GM03348 (cell line): ENCODE measurements around the gene KIAA1586.

Source experiments
- DNase-seq: peaks from one replicate; pipeline ENCODE4 v3.0.0; 2012; ENCODE audit warnings: low spot score

KIAA1586 gene

GRCh38 chr6:57104336-57104735, 57.8 kb downstream of the KIAA1586 start:
- DNase-seq: no peak
